GM19324 (cell line): Measurements from ENCODE around the gene ERC1.
"Not testable (repeated sequence)": the region's sequence is repeated elsewhere in the genome, so short reads cannot be mapped to it uniquely, and the experiment has no call there.

Experiments used
- ATAC-seq: cut with Tn5 transposase; IDR thresholded peaks from one replicate; pipeline ENCODE4 v1.9.1; 2021; ENCODE audit warnings: mild to moderate bottlenecking, moderate library complexity; ENCODE audit not compliant: unreplicated experiment, low FRiP score

Gene ERC1

GRCh38 chr12:1115484-1116231 lies 124.6 kb downstream of the ERC1 start:
- no peak for ATAC-seq

GRCh38 chr12:1117371-1117770 lies 126.3 kb downstream of the ERC1 start:
- no peak for ATAC-seq

- ATAC-seq = no peak
Observed at GRCh38 chr12:1117970-1118563, 127.0 kb downstream of the ERC1 start.

- no peak for ATAC-seq
Observed at GRCh38 chr12:1122786-1123185, 131.8 kb downstream of the ERC1 start.

- ATAC-seq = no peak
Observed at GRCh38 chr12:1126091-1126490, 135.1 kb downstream of the ERC1 start.

GRCh38 chr12:1127021-1127420 lies 136.0 kb downstream of the ERC1 start:
- ATAC-seq = no peak

- no peak for ATAC-seq
Observed at GRCh38 chr12:1130164-1130563, 139.1 kb downstream of the ERC1 start.

GRCh38 chr12:1130571-1130970 lies 139.5 kb downstream of the ERC1 start:
- ATAC-seq = no peak

- ATAC-seq = no peak
Observed at GRCh38 chr12:1131811-1132224, 140.8 kb downstream of the ERC1 start.

- no peak for ATAC-seq
Observed at GRCh38 chr12:1132311-1132710, 141.3 kb downstream of the ERC1 start.

GRCh38 chr12:1138691-1139090 lies 147.7 kb downstream of the ERC1 start:
- ATAC-seq = no peak

GRCh38 chr12:1146758-1147157 lies 155.7 kb downstream of the ERC1 start:
- ATAC-seq = not testable (repeated sequence)

- ATAC-seq = no peak
Observed at GRCh38 chr12:1147821-1148220, 156.8 kb downstream of the ERC1 start.

- ATAC-seq = no peak
Observed at GRCh38 chr12:1157046-1157445, 166.0 kb downstream of the ERC1 start.

GRCh38 chr12:1161197-1161596 lies 170.2 kb downstream of the ERC1 start:
- ATAC-seq = no peak

- no peak for ATAC-seq
Observed at GRCh38 chr12:1162081-1162760, 171.2 kb downstream of the ERC1 start.

GRCh38 chr12:1167784-1168183 lies 176.8 kb downstream of the ERC1 start:
- ATAC-seq = no peak

GRCh38 chr12:1170411-1170810 lies 179.4 kb downstream of the ERC1 start:
- ATAC-seq = no peak

GRCh38 chr12:1171657-1172408 lies 180.8 kb downstream of the ERC1 start:
- no peak for ATAC-seq

- ATAC-seq = no peak
Observed at GRCh38 chr12:1173781-1174617, 183.0 kb downstream of the ERC1 start.
